ENCODE data around the gene PFN3. TPM values are rescaled to one million over a fixed set of nuclear protein-coding genes. Genes with fewer than 3 reads are reported as not detected.

The PFN3 gene
- total RNA-seq, 4 donors from 2014 or later = not detected

GRCh38 chr5:177356746-177357145 is 43.7 kb downstream of the PFN3 start:
- ATAC-seq = no peak
- Histone ChIP-seq H3K36me3 (no peaks in the 10 kb centered on the region), H3K9me3 (no peaks in the 10 kb centered on the region), H3K4me3 (no peak overlapping the region), H3K27ac (no peak overlapping the region), H3K4me1 (peaks cover 11 to 17% of the 10 kb centered on the region in 2 donors), H3K27me3 (no peaks in the 10 kb centered on the region)
- in situ Hi-C loops (cut with MboI; ENCODE audit: low sequenced_read_pairs in 4 of 4) (no loop called here), intact Hi-C loops (cut with DNase I; ENCODE audit: low total_unique reads) (no loop called here)
- TF ChIP-seq POLR2A (IDR thresholded peaks at IDR 0.05) = no peak
- TF ChIP-seq CTCF (IDR thresholded peaks at IDR 0.05 in 4 of 5, conservative IDR thresholded peaks at IDR 0.05 in 1 of 5) = no peak
- no peak for DNase-seq

- Histone ChIP-seq H3K27ac (no peak overlapping the region), H3K36me3 (no peaks in the 10 kb centered on the region), H3K4me3 (no peak overlapping the region), H3K9me3 (no peaks in the 10 kb centered on the region), H3K4me1 (peaks cover 13 to 17% of the 10 kb centered on the region in 2 donors), H3K27me3 (no peaks in the 10 kb centered on the region)
- TF ChIP-seq POLR2A (IDR thresholded peaks at IDR 0.05) (no peak), CTCF (IDR thresholded peaks at IDR 0.05 in 4 of 5, conservative IDR thresholded peaks at IDR 0.05 in 1 of 5) (no peak)
- ATAC-seq (no peak), DNase-seq (no peak)
- in situ Hi-C loops (cut with MboI; ENCODE audit: low sequenced_read_pairs in 4 of 4) (no loop called here), intact Hi-C loops (cut with DNase I; ENCODE audit: low total_unique reads) (no loop called here)
These were observed 44.6 kb downstream of the PFN3 start for GRCh38 chr5:177355868-177356168.

- no peak for DNase-seq
- ATAC-seq = no peak
- intact Hi-C loops (cut with DNase I; ENCODE audit: low total_unique reads) = no loop called here
- Histone ChIP-seq H3K36me3 (no peaks in the 10 kb centered on the region), H3K4me3 (no peak overlapping the region), H3K27me3 (no peaks in the 10 kb centered on the region), H3K4me1 (peaks cover 18 to 22% of the 10 kb centered on the region in 2 donors), H3K27ac (no peak overlapping the region), H3K9me3 (no peaks in the 10 kb centered on the region)
- TF ChIP-seq CTCF (IDR thresholded peaks at IDR 0.05 in 4 of 5, conservative IDR thresholded peaks at IDR 0.05 in 1 of 5) (no peak), POLR2A (IDR thresholded peaks at IDR 0.05) (no peak)
- in situ Hi-C loops (cut with MboI; ENCODE audit: low sequenced_read_pairs in 4 of 4) = no loop called here
These were observed 45.1 kb downstream of the PFN3 start for GRCh38 chr5:177355162-177355867.

- no peak overlapping the region for H3K27ac ChIP-seq
- intact Hi-C loops (cut with DNase I; ENCODE audit: low total_unique reads) = no loop called here
- H3K4me1 ChIP-seq = peaks cover 24 to 28% of the 10 kb centered on the region in 2 donors
- H3K9me3 ChIP-seq = no peaks in the 10 kb centered on the region
- no peaks in the 10 kb centered on the region for H3K27me3 ChIP-seq
- DNase-seq (no peak), ATAC-seq (no peak)
- peaks cover 0 to 5% of the 10 kb centered on the region in 2 donors for H3K36me3 ChIP-seq
- H3K4me3 ChIP-seq = no peak overlapping the region
- TF ChIP-seq POLR2A (IDR thresholded peaks at IDR 0.05) (no peak), CTCF (IDR thresholded peaks at IDR 0.05 in 4 of 5, conservative IDR thresholded peaks at IDR 0.05 in 1 of 5) (no peak)
- in situ Hi-C loops (cut with MboI; ENCODE audit: low sequenced_read_pairs in 4 of 4) = no loop called here
These were observed 45.8 kb downstream of the PFN3 start for GRCh38 chr5:177354711-177355110.

GRCh38 chr5:177354256-177354655 is 46.2 kb downstream of the PFN3 start:
- ATAC-seq (no peak), DNase-seq (no peak)
- no peak overlapping the region for H3K4me3 ChIP-seq
- H3K27me3 ChIP-seq = no peaks in the 10 kb centered on the region
- no peak overlapping the region for H3K27ac ChIP-seq
- H3K4me1 ChIP-seq = peaks cover 29 to 32% of the 10 kb centered on the region in 2 donors
- in situ Hi-C loops (cut with MboI; ENCODE audit: low sequenced_read_pairs in 4 of 4) = no loop called here
- intact Hi-C loops (cut with DNase I; ENCODE audit: low total_unique reads) = no loop called here
- H3K9me3 ChIP-seq = no peaks in the 10 kb centered on the region
- TF ChIP-seq CTCF (IDR thresholded peaks at IDR 0.05 in 4 of 5, conservative IDR thresholded peaks at IDR 0.05 in 1 of 5) = no peak
- TF ChIP-seq POLR2A (IDR thresholded peaks at IDR 0.05) = no peak
- peaks cover 0 to 8% of the 10 kb centered on the region in 2 donors for H3K36me3 ChIP-seq
